OCI-LY3 (cell line): ENCODE data around the gene LOXL3.

ENCODE experiments used
- CTCF ChIP-seq: fragments of 200-600, 300-600 bp; sonication (generic); IDR thresholded peaks from 2 replicates; pipeline ENCODE4 v1.5.1; 2014; ENCODE audit warnings: antibody characterized with exemption, low read length, low read depth
- EZH2phosphoT487 ChIP-seq: fragments of 200-600 bp; shearing (Covaris generic); IDR thresholded peaks from 2 replicates; pipeline ENCODE4 v1.6.1; 2018; ENCODE audit warnings: antibody characterized with exemption, mixed run types, low read depth

GRCh38 chr2:74599676-74600075, 45.9 kb upstream of the LOXL3 start:
- no peak for TF ChIP-seq CTCF
- no peak for TF ChIP-seq EZH2phosphoT487
